NCI-H1092 treated with DMSO at 0.1 percent for 48 hours (cell line): ENCODE measurements around the gene CNEP1R1.

Experiments used
- DNase-seq: peaks from one replicate; lab custom pipeline; 2025; lab: John Stamatoyannopoulos, UW

CNEP1R1 gene

DNA sequence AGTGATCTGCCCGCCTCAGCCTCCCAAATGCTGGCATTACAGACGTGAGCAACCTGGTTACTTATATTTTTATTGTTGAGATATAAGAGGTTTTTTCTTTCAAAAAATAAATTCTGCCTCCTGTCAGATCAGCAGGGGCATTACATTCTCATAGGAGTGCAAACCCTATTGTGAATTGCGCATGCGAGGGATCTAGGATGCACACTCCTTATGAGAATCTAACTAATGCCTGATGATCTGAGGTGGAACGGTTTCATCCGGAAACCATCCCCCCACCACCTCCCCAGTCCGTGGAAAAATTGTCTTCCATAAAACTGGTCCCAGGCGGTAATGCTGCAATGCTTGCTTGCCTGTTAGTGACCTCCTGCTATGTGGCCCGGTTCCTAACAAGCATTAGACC, 7.5 kb upstream of the CNEP1R1 start:
- DNase-seq = no peak

GRCh38 chr16:50021544-50021943, 3.5 kb upstream of the CNEP1R1 start:
- no peak for DNase-seq

GRCh38 chr16:50023641-50024040, 1.4 kb upstream of the CNEP1R1 start:
- DNase-seq = no peak

DNA sequence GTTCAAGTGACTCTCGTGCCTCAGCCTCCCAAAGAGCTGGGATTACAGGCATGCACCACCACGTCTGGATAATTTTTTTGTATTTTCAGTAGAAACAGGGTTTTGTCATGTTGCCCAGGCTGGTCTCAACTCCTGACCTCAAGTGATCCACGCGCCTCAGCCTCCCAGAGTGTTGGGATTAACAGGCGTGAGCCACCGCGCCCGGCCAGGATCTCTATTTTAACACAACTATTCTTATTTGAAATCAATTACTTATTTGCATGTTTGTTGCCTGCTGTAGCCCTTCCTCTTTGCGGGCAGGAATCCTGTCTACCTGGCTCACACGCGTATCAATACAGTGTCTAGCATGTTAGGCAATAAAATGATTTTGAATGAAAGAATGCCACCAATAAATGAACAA, 818 bp upstream of the CNEP1R1 start:
- DNase-seq = no peak

- DNase-seq = no peak
Measured at GRCh38 chr16:50025537-50025931, 509 bp downstream of the CNEP1R1 start.

- no peak for DNase-seq
Measured at GRCh38 chr16:50027829-50028228, 2.8 kb downstream of the CNEP1R1 start.

DNA sequence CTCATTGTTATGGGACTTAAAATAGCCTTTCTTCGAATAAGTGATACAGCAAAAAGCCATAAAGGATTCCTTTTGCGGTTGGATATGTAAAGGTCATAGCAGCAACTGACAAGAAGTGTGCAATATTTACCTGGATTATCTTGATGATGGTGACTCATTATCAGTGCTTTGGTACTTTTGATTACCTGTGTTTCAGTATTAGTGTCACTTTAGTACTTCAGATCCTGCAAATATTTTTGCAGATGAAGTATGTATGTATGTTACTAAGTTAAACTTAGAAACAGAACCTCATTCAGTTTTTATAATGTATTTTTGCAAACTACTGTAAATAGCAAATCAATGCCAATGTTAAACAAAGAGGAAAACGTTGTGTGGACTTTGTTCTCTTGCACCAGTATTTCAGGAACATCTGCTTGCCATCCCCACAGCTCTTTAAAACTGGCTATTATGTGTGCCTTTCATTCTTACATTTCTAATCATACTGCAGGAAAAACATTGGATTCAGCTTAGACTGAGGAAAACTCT, 10.5 kb downstream of the CNEP1R1 start:
- DNase-seq = no peak

DNA sequence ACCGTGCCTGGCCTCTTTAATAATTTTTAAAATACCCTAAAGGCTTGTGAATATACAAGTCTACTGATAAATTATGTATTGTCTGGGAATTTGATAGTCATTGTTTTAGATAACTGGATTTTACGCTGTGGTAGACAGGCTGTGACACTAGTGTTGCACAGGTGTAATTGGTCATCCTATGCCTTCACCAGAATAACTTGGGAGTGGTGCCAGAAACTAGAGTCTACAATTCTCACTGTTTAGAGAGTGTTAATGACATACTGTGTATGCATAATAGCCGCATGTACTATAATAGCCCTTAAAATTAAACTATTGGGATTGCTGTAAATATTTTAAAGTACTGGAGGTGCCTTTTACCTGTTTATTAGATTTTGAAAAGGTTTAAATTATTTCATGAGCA, 11.4 kb downstream of the CNEP1R1 start:
- DNase-seq = no peak

DNA sequence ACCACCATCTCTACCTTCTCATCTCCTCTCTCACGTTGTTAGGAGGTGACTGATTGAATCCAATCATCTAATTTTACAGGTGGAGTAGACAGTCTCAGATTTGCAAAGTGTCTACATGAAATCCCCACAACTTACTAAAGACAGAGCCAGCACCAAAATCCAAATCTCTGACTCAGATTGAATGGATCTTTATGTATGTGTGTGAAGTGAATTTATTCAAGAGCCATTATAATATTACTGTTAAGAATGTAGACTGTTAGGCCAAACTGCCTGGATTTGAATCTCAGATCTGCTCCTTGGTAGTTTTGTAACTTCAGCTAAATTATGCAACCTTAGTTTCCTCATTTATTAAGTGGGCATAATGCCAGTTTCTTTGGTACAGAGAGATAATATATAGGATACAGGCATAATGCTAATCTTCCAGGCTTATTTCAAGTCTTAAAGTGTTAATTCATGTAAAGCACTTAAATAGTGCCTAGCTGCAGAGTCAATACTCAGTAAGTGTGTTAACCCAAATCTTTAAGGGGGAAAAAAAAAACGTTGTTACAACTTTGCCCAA, 12.7 kb downstream of the CNEP1R1 start:
- no peak for DNase-seq

GRCh38 chr16:50038286-50038685, 13.3 kb downstream of the CNEP1R1 start:
- no peak for DNase-seq

DNA sequence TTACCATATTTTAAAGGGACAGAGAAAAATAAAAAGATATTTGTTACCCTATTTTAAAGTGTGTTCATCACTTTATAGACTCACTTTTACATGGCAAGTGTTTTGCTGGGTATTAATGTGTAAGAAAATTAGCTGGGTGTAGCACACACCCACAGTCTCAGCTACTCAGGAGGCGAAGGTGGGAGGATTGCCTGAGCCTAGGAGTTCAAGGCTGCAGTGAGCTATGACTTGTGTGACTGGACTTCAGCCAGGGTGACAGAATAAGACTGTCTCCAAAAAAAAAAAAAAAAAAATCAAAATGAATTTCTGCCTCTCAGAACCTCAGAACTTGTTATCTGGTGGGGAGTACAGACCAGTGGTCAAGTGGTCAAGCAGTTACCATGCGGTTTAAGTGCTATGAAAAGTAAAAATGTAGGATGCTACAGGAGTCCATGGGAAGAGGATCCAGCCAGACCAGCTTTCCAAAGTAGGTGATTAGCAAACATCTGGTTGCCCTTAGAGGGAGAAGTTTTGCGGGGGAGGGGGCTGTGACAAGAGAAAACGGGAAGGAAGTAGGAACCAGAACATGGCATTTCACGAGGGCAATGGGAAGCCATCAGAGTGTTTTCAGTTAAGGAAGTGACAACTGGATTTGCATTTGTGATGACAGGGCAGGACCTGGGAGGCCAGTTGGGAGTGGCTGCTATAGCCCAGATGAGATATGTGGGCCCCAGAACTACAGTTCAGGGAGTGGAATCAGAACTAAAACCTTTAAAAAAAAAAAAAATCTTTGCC, 13.9 kb downstream of the CNEP1R1 start:
- DNase-seq = no peak

DNA sequence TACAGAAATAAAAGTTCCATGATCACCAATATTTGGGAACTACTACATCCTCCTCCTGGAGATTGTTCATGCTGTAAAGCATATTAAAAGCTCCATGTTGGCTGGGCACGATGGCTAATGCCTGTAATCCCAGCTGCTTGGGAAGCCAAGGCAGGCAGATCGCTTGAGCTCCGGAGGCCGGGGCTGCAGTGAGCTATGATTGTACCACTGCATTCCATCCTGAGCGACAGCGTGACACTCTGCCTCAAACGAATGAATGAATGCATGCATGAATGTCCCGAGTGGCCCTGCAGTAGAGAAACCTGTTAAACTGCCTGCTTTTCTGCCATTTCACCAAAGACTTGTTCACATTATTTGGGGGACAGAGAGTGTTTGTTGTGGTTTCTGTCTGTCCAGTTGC, 15.0 kb downstream of the CNEP1R1 start:
- DNase-seq = no peak

DNA sequence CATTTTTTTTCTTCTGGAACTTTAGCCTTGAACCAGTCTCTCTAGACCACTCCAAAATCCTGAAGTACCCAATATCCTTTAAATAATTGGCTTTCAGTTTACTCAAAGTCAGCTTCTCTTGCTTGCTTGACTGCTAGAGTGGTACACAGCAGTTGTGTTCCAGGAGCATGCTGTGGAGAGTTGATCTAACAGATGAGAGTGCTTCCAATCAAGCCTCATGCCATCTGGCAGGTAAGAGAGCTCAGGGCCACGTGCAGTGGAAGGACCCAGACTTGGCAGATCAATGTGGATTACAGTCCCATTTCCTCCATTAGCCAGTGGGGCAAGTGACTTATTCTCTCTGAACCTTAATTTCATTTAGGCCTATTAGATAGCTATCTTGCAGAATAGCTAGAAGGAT, 15.7 kb downstream of the CNEP1R1 start:
- no peak for DNase-seq

DNA sequence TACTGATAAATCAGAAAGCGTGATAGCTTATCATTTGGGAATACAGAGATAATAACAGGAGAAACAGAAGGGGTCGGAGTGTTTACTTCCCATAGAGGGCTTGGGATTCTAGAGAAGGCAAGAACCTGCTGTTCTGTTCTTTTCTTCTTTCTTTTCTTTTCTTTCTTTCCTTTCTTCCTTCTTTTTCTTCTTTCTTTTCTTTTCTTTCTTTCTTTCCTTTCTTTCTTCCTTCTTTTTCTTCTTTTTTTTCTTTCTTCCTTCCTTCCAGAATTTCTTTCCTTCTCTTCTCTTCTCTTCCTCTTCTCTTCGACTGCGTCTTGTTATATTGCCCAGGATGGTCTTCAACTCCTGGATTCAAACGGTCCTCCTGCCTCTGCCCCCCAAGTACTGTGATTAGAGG, 18.3 kb downstream of the CNEP1R1 start:
- no peak for DNase-seq

DNA sequence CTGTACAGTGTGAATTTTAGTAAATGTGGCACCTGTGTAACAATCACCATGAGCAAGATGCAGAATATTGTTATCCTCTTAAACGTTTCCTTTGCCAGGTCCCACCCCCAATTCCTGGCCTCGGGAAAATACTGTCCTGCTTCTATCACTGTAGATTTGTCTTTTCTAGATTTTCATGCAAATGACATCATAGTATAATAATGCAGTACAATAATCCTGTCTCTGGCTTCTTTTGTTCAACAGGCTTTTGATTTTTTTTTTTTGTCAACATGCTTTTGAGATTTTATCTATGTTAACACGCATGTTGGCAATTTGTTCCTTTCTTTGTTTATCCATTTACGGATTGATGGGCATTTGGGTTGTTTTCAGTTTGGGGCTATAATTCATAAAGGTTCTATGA, 20.4 kb downstream of the CNEP1R1 start:
- DNase-seq = no peak

- DNase-seq = no peak
Measured at GRCh38 chr16:50046853-50047252, 21.8 kb downstream of the CNEP1R1 start.

- no peak for DNase-seq
Measured at GRCh38 chr16:50047864-50048263, 22.8 kb downstream of the CNEP1R1 start.

DNA sequence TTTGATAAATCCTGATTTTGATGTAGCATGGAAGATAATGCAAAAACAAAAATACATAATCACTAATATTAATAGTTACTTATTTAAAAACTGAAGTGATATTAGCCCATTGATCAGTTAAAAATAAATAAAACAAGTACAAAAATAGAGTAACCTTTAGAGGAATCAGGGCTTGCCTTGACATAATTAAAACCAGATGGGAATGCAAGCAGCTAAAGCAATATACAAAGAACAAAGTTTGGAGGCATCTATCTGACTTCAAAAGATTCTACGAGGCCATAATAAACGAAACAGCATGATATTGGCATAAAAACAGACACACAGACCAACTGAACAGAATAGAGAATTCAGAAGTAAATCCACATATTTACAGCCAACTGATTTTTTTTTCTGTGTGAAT, 25.8 kb downstream of the CNEP1R1 start:
- DNase-seq = no peak

- no peak for DNase-seq
Measured at GRCh38 chr16:50056226-50056625, 31.2 kb downstream of the CNEP1R1 start.

DNA sequence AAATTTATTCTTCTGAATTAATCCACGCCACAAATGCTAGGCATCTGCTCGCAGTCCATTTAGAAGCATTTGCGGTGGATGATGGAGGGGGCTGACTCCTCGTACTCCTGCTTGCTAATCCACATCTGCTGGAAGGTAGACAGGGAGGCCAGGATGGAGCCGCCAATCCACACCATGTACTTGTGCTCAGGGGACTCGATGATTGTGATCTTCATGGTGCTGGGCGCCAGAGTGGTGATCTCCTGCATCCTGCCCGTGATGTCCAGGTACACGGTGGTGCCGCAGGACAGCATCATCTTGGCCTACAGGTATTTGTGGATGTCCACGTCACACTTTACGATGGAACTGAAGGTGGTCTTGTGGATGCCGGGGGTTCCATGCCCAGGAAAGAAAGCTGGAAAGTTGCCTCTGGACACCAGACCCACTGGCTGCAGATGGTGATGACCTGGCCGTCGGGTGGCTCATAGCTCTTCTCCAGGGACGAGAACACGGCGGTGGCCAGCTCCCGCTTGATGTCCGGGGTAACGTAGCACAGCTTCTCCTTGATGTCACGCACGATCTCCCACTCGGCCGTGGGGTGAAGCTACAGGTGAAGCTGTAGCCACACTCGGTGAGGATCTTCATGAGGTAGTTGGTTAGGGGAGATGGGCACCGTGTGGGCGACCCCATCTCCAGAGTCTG, 33.2 kb downstream of the CNEP1R1 start:
- no peak for DNase-seq

- no peak for DNase-seq
Measured at GRCh38 chr16:50059111-50059510, 34.1 kb downstream of the CNEP1R1 start.

DNA sequence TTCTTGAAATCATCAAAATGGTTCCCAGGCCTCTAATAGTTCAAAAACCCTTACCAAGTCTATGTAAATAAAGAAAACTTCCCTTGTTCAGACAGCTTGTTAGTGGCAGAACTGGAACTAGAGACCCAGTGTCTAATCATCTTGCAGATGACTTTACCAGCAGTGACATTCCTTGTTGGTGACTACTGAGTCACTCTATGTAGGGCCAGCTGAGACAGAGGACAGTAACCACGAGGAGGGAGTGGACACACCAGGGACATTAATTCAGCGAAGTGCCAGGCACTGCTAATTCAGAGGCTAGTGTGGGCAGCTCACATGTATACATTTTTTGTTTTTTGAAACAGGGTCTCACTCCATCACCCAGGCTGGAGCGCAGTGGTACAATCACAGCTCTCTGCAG, 34.6 kb downstream of the CNEP1R1 start:
- DNase-seq = no peak

DNA sequence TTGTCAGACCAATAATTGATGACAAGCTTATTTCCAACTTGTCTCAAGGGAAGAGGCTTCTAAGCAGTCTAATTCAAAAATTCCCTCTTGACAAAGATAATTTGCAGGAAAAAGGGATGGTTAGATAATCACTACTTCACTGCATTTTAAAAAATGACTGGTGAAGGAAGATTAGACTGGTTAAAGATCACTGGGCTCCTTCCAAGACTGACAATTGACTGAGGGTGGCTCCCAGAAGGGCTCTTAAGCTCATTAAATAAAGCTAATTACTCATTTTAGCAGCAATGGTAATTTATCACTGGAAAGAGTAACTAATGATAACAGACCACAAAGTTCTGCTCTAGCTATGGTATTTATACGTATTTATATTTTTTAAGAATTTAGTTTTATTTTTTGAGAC, 36.3 kb downstream of the CNEP1R1 start:
- DNase-seq = no peak
